MCF 10A (cell line): Measurements from ENCODE around the gene KIZ. TPM values are rescaled to one million over a fixed set of nuclear protein-coding genes. Genes with fewer than 3 reads are reported as not detected.

Experiments used
- BruUV-seq: library from RNA; stranded (reverse); fragments of 400-500 nt; replicated peaks from 2 replicates; lab custom pipeline; 2021; lab: Mats Ljungman, UMichigan
- CTCF ChIA-PET: fragments of 300-600 bp; sonication (Branson Sonifier 250); formaldehyde crosslinking; extraction: SDS; loops from one replicate; lab custom pipeline; 2021; ENCODE audit warnings: antibody characterized with exemption, inconsistent platforms; lab: Yijun Ruan, JAX
- POLR2A ChIA-PET: fragments of 300-600, 350-650 bp; sonication (Branson Sonifier 250); formaldehyde crosslinking; extraction: SDS; loops from one replicate; lab custom pipeline; 2020; ENCODE audit warnings: antibody characterized with exemption, inconsistent platforms; lab: Yijun Ruan, JAX
- DNase-seq: peaks from one replicate; pipeline ENCODE4 v3.0.0-alpha.2; 2018; ENCODE audit not compliant: unreplicated experiment
- H3K27ac Mint-ChIP-seq: one replicate; pipeline ENCODE4 v1.8.0; 2022; ENCODE audit warnings: mild to moderate bottlenecking, low read depth, mixed read lengths; ENCODE audit not compliant: unreplicated experiment
- H3K27me3 Mint-ChIP-seq: one replicate; pipeline ENCODE4 v1.8.0; 2022; ENCODE audit warnings: mixed read lengths; ENCODE audit not compliant: insufficient read depth, unreplicated experiment
- H3K36me3 Mint-ChIP-seq: one replicate; pipeline ENCODE4 v1.8.0; 2022; ENCODE audit warnings: mild to moderate bottlenecking, moderate library complexity, mixed read lengths; ENCODE audit not compliant: insufficient read depth, unreplicated experiment
- H3K4me1 Mint-ChIP-seq: one replicate; pipeline ENCODE4 v1.8.0; 2022; ENCODE audit warnings: mixed read lengths; ENCODE audit not compliant: insufficient read depth, unreplicated experiment
- H3K4me3 Mint-ChIP-seq: one replicate; pipeline ENCODE4 v1.8.0; 2022; ENCODE audit warnings: mild to moderate bottlenecking, moderate library complexity, mixed read lengths; ENCODE audit not compliant: unreplicated experiment
- H3K9me3 Mint-ChIP-seq: one replicate; pipeline ENCODE4 v1.8.0; 2022; ENCODE audit warnings: mixed read lengths; ENCODE audit not compliant: unreplicated experiment
- CTCF ChIP-seq: fragments of 200-600 bp; IDR thresholded peaks from one replicate; pipeline ENCODE4 v1.8.0; 2022; ENCODE audit warnings: antibody characterized with exemption, mild to moderate bottlenecking; ENCODE audit not compliant: unreplicated experiment
- intact Hi-C: fragments of 100-400 bp; cut with micrococcal nuclease; formaldehyde crosslinking; loops from 2 replicates; pipeline ENCODE4 v1.14.1; 2022
- total RNA-seq: library from RNA; stranded (reverse); gene quantifications from 2 replicates; pipeline ENCODE4 v1.2.3, GENCODE V29; 2022

KIZ gene
- total RNA-seq, 1 experiment from 2014 or later = 56.1 TPM

- TF ChIP-seq CTCF = no peak
- Mint-ChIP-seq H3K27me3 (no peaks in the 10 kb centered on the region), H3K27ac (no peak overlapping the region), H3K9me3 (no peaks in the 10 kb centered on the region), H3K36me3 (no peaks in the 10 kb centered on the region), H3K4me3 (no peak overlapping the region), H3K4me1 (no peaks in the 10 kb centered on the region)
- no TSS peak for BruUV-seq
- ChIA-PET POLR2A (interaction anchor here (0.6 kb wide), 1 partner anchor 115 kb away, joined by 3 read pairs; no protein-coding TSS in a partner anchor), CTCF (interaction anchor here (0.6 kb wide), 1 partner anchor 232 kb away, joined by 5 read pairs; no protein-coding TSS in a partner anchor)
- no peak for DNase-seq
- intact Hi-C loops = no loop called here
These were observed 25.1 kb upstream of the KIZ start for GRCh38 chr20:21100578-21101452.

- Mint-ChIP-seq H3K27me3 (no peaks in the 10 kb centered on the region), H3K4me1 (no peaks in the 10 kb centered on the region), H3K36me3 (no peaks in the 10 kb centered on the region), H3K4me3 (no peak overlapping the region), H3K9me3 (no peaks in the 10 kb centered on the region), H3K27ac (no peak overlapping the region)
- ChIA-PET CTCF (no interaction called here), POLR2A (interaction anchor here (0.6 kb wide), 2 partner anchors 84 to 444 kb away, joined by 3 read pairs; no protein-coding TSS in a partner anchor)
- DNase-seq = no peak
- no TSS peak for BruUV-seq
- TF ChIP-seq CTCF = no peak
- intact Hi-C loops = no loop called here
These were observed 24.4 kb upstream of the KIZ start for GRCh38 chr20:21101453-21101931.

- ChIA-PET CTCF (interaction anchor here (0.6 kb wide), 1 partner anchor 67 kb away, joined by 4 read pairs; no protein-coding TSS in a partner anchor), POLR2A (interaction anchor here (0.6 kb wide), 3 partner anchors 83 to 444 kb away, joined by 3 read pairs; no protein-coding TSS in a partner anchor)
- H3K27me3 Mint-ChIP-seq = peaks cover 1% of the 10 kb centered on the region
- H3K9me3 Mint-ChIP-seq = no peaks in the 10 kb centered on the region
- no peak overlapping the region for H3K4me3 Mint-ChIP-seq
- no peak for DNase-seq
- TF ChIP-seq CTCF = no peak
- no peaks in the 10 kb centered on the region for H3K4me1 Mint-ChIP-seq
- intact Hi-C loops = no loop called here
- H3K27ac Mint-ChIP-seq = no peak overlapping the region
- no TSS peak for BruUV-seq
- no peaks in the 10 kb centered on the region for H3K36me3 Mint-ChIP-seq
These were observed 23.8 kb upstream of the KIZ start for GRCh38 chr20:21101932-21102575.
